Breast epithelium (tissue), 4 donors: ENCODE measurements around the gene NAT9. TPM values are rescaled to one million over a fixed set of nuclear protein-coding genes. Genes with fewer than 3 reads are reported as not detected.

Experiments used
- DNase-seq, 2 donors: peaks; one replicate each; pipeline ENCODE4 v3.0.0-alpha.2; 2019; ENCODE audit warnings: low spot score in 2 of 2
- H3K27ac ChIP-seq, 2 donors: fragments of 200-600 bp; sonication (generic) in 1 of 2; one replicate each; pipeline ENCODE4 v1.5.1; 2016 to 2019; ENCODE audit warnings: mild to moderate bottlenecking in 1 of 2
- H3K27me3 ChIP-seq, 2 donors: fragments of 200-600 bp; sonication (generic) in 1 of 2; one replicate each; pipeline versions ENCODE4 v1.5.1 to v1.6.0; 2017 to 2019; ENCODE audit warnings: control low read depth in 1 of 2, mild to moderate bottlenecking in 1 of 2
- H3K36me3 ChIP-seq: fragments of 200-600 bp; one replicate; pipeline ENCODE4 v1.5.1; 2019
- H3K4me1 ChIP-seq, 2 donors: fragments of 200-600 bp; sonication (generic); one replicate each; pipeline ENCODE4 v1.5.1; 2016 to 2019; ENCODE audit warnings: control low read depth in 1 of 2
- H3K4me3 ChIP-seq, 3 donors: fragments of 200-600 bp; sonication (generic); 1 replicate in 2 of 3; 2 replicates in 1 of 3; pipeline ENCODE4 v1.5.1; 2016 to 2019; ENCODE audit warnings: mild to moderate bottlenecking in 3 of 3, moderate library complexity in 2 of 3
- H3K9me3 ChIP-seq, 2 donors: fragments of 200-600 bp; sonication (generic) in 1 of 2; one replicate each; pipeline ENCODE4 v1.5.1; 2016 to 2019; ENCODE audit warnings: control low read depth in 1 of 2
- CTCF ChIP-seq, 3 donors: fragments of 450-650 bp; IDR thresholded peaks; one replicate each; pipeline ENCODE4 v1.5.1; 2016 to 2017; ENCODE audit warnings: antibody characterized with exemption in 3 of 3, mild to moderate bottlenecking in 3 of 3, moderate library complexity in 3 of 3
- POLR2A ChIP-seq: fragments of 450-650 bp; IDR thresholded peaks from one replicate; pipeline ENCODE4 v1.6.1; 2016; ENCODE audit warnings: antibody characterized with exemption, mild to moderate bottlenecking, moderate library complexity
- POLR2AphosphoS5 ChIP-seq, 3 donors: sonication (generic); formaldehyde crosslinking; IDR thresholded peaks; one replicate each; pipeline ENCODE4 v1.6.1; 2017; ENCODE audit warnings: antibody characterized with exemption in 3 of 3
- intact Hi-C: fragments of 100-400 bp; cut with DNase I; formaldehyde crosslinking; loops from one replicate; pipeline ENCODE4 v1.15.1; 2023; ENCODE audit warnings: low total_unique reads
- total RNA-seq, 3 donors: library from RNA; depleted of rRNA; stranded (reverse); fragments of >200 nt; gene quantifications; one replicate each; pipeline ENCODE4 v1.1.0, GENCODE V29; 2016

Gene NAT9
- total RNA-seq, 3 donors from 2014 or later = 20.6 to 41.3 (median 40.0) TPM

DNA sequence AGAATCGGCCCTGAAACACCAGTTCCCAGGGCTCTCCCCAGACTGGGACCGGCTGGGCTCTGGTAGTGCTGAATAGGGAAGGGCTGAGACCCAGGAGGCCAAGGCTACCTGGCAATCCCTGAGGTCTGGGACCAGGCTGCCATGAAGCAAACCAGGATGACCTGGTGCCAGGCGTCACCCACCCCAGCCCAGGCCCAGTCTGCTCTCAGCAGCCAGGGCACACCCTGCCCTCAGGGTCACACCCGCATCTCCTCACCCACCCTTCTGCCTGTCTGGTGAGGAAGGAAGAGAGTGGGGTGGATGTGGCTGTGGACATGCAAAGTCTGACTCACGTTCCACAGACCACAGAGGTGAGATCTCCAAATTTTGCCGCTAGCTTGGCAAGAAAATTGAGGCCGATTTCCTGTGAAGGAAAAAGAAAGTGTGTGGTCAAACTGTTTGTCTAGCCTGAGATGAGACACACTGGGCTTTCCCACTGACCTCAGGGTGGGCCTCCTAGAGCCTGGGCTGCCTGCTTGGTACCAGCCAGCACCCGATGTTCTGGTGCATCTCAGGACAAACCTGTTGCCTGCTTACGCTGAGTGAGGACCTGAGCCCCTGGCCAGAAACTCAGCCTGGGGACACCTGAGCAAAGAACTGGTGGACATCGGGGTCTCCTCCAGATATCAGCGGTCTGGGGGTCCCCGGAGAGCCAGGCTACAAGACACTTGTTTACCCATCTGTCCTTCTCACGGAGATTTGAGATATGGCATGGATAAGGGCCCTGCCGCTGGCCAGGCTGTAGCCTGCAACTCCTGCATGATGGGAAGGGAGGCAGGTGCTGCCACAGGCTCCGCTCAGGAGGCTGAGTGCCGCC lies 45.4 kb downstream of the NAT9 start:
- Histone ChIP-seq H3K27me3 (peaks cover 0 to 10% of the 10 kb centered on the region in 2 donors), H3K4me3 (no peak overlapping the region), H3K27ac (no peak overlapping the region), H3K9me3 (no peaks in the 10 kb centered on the region), H3K36me3 (no peaks in the 10 kb centered on the region), H3K4me1 (no peaks in the 10 kb centered on the region)
- intact Hi-C loops = no loop called here
- no peak for DNase-seq
- TF ChIP-seq POLR2AphosphoS5 (IDR thresholded peaks at IDR 0.05) = no peak
- no peak for TF ChIP-seq POLR2A
- no peak for TF ChIP-seq CTCF (IDR thresholded peaks at IDR 0.05)

GRCh38 chr17:74729866-74730265 lies 46.3 kb downstream of the NAT9 start:
- Histone ChIP-seq H3K4me3 (no peak overlapping the region), H3K36me3 (no peaks in the 10 kb centered on the region), H3K27ac (no peak overlapping the region), H3K27me3 (peaks cover 0 to 5% of the 10 kb centered on the region in 2 donors), H3K4me1 (no peaks in the 10 kb centered on the region), H3K9me3 (no peaks in the 10 kb centered on the region)
- intact Hi-C loops = no loop called here
- no peak for DNase-seq
- TF ChIP-seq CTCF (IDR thresholded peaks at IDR 0.05) (no peak), POLR2AphosphoS5 (IDR thresholded peaks at IDR 0.05) (no peak), POLR2A (no peak)

GRCh38 chr17:74729368-74729767 lies 46.8 kb downstream of the NAT9 start:
- no peaks in the 10 kb centered on the region for H3K9me3 ChIP-seq
- H3K27ac ChIP-seq = no peak overlapping the region
- H3K4me1 ChIP-seq = no peaks in the 10 kb centered on the region
- no peak for DNase-seq
- H3K36me3 ChIP-seq = no peaks in the 10 kb centered on the region
- peaks cover 0 to 5% of the 10 kb centered on the region in 2 donors for H3K27me3 ChIP-seq
- intact Hi-C loops = no loop called here
- no peak overlapping the region for H3K4me3 ChIP-seq
- TF ChIP-seq POLR2A = no peak
- TF ChIP-seq POLR2AphosphoS5 (IDR thresholded peaks at IDR 0.05) = no peak
- no peak for TF ChIP-seq CTCF (IDR thresholded peaks at IDR 0.05)

DNA sequence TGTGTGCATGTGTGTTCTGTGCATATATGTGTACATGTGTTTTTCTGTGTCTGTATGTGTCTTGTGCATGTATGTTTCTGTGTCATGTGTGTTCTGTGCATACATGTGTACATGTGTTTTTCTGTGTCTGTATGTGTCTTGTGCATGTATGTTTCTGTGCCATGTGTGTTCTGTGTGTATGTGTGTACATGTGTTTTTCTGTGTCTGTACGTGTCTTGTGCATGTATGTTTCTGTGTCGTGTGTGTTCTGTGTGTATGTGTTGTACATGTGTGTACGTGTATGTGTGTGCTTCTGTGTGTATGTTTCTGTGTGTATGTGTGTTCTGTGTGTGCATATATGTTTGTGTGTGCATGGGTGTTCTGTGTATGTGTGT lies 47.5 kb downstream of the NAT9 start:
- H3K27ac ChIP-seq = no peak overlapping the region
- no peak overlapping the region for H3K4me3 ChIP-seq
- no peaks in the 10 kb centered on the region for H3K36me3 ChIP-seq
- no peak for TF ChIP-seq POLR2A
- TF ChIP-seq POLR2AphosphoS5 (IDR thresholded peaks at IDR 0.05) = no peak
- TF ChIP-seq CTCF (IDR thresholded peaks at IDR 0.05) = no peak
- H3K9me3 ChIP-seq = no peaks in the 10 kb centered on the region
- intact Hi-C loops = no loop called here
- no peaks in the 10 kb centered on the region for H3K4me1 ChIP-seq
- peaks cover 0 to 5% of the 10 kb centered on the region in 2 donors for H3K27me3 ChIP-seq
- no peak for DNase-seq

DNA sequence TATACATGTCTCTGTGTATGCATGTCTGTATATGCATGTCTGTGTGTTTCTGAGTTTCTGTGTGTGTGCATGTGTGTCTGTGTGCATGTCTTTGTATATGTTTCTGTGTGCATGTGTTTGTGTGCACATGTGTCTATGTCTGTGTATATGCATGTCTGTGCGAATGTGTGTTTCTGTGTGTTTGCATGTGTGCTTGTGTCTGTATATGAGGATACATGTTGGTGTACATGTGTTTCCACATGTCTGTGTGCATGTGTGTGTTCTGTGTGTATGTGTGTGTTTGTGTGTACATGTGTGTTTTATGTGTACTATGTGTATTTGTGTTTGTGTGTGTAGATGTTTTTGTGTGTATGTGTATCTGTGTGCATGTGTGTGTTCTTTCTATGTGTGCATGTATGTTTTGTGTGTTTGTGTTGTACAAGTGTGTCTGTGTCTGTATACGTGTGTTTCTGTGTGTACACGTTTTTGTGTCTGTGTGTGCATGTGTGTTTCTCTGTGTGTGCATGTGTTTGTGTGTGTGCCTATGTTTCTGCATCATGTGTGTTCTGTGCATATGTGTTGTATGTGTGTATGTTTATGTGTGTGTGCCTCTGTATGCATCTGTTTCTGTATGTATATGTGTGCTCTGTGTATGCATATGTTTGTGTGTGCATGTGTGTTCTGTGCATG lies 48.0 kb downstream of the NAT9 start:
- intact Hi-C loops = no loop called here
- no peaks in the 10 kb centered on the region for H3K36me3 ChIP-seq
- no peak overlapping the region for H3K27ac ChIP-seq
- DNase-seq = no peak
- H3K4me3 ChIP-seq = no peak overlapping the region
- no peaks in the 10 kb centered on the region for H3K4me1 ChIP-seq
- TF ChIP-seq CTCF (IDR thresholded peaks at IDR 0.05) = no peak
- TF ChIP-seq POLR2AphosphoS5 (IDR thresholded peaks at IDR 0.05) = no peak
- TF ChIP-seq POLR2A = no peak
- peaks cover 0 to 5% of the 10 kb centered on the region in 2 donors for H3K27me3 ChIP-seq
- no peaks in the 10 kb centered on the region for H3K9me3 ChIP-seq
